HG03457 (cell line): ENCODE measurements around the gene AK1.
"Not testable (repeated sequence)": the region's sequence is repeated elsewhere in the genome, so short reads cannot be mapped to it uniquely, and the experiment has no call there.

ENCODE experiments used
- ATAC-seq: cut with Tn5 transposase; IDR thresholded peaks from one replicate; pipeline ENCODE4 v1.9.1; 2021; ENCODE audit warnings: moderate number of reproducible peaks; ENCODE audit not compliant: unreplicated experiment

AK1 gene

DNA sequence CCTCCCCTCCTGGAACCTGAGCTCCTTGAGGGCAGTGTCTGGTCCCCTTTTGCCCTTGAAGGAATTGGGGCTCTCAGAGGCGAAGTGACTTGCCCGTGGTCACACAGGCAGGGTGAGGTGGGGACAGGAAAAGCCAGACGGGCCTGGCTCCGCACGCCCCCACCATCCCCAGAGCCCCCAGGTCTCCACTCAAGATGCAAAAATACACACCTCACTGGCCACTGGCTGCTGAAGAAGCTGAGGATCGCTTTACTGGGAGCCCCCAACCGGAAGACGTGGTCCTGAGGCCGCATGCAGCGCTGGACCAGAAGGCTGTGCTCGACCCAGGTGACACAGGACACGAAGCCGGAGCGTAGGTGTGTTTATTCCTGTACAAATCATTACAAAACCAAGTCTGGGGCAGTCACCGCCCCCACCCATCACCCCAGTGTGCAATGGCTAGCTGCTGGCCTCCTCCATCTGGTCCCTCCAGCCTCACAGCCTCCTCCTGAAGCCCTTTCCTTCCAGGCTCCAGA is 7.6 kb upstream of the AK1 start:
- no peak for ATAC-seq

DNA sequence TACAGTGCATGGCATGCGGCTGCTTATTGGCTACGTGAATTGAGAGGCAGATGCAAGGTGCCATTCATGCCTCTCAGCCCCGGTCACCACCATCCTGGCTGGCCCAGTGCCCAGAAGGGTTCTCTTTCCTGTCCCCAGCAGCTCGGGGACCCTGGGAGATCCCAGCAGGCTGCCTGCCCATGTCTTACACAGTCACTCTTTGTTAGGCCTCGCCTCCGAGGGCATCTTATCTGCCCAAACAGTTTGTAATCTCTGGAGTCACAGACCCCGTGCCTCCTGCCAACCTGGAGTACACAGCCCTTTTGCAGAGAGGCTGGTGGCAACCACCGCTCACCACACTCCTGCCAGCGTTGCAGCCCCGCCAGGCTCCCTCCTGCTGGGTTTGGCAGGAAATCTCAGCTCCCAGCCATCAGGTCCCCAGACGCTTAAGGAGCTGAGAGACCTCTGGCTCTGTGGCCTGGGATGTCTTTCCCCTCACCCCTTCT is 7.0 kb upstream of the AK1 start:
- no peak for ATAC-seq

DNA sequence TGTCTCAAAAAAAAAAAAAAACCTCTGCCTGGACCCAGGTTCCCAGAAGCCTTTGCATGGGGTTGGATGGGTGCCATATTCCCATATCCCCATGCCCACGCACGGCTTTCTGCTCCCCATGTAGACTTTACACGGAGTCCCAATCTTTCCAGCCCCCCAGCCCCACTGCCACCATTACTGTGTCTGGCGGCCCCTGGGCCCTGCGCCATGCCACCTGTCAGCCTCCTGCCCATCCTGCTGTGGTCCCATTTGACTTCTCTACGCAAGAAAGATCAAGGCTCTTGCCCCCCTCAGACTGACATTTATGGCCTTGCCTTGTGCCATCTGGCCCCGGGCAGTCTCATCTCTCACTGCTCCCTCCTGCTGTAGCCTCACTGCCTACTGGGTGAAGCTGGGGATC is 6.5 kb upstream of the AK1 start:
- no peak for ATAC-seq

DNA sequence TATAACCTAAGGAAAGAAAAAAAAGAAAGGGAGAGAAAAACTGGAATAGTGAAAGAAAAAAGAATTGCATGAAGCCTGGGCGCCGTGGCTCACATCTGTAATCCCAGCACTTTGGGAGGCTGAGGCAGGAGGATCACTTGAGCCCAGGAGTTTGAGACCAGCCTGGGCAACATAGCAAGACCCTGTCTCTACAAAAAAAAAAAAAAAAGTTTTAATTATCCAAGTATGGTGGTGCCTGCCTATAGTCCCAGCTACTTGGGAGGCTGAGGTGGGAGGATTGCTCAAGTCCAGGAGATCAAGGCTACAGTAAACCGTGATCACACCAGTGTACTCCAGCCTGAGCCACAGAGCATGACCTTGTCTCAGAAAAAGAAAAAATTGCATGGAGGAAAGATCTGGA is 4.2 kb upstream of the AK1 start:
- ATAC-seq = not testable (repeated sequence)

DNA sequence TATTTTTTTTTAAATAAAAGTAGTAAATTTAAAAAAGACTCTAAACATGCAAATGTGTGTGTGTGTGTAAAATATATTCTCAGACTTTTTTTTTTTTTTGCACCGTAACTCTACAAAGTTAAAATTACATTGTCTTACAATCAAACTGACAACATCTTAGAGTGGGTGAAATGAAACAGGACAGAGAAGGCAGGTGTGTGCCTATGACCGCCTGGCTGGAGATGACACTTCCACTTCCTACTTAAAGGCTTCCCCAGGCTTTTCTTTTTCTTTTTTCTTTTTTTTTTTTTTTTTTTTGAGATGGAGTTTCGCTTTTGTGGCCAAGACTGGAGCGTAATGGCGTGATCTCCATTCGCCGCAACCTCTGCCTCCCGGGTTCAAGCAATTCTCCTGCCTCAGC is 2.7 kb upstream of the AK1 start:
- ATAC-seq = no peak

DNA sequence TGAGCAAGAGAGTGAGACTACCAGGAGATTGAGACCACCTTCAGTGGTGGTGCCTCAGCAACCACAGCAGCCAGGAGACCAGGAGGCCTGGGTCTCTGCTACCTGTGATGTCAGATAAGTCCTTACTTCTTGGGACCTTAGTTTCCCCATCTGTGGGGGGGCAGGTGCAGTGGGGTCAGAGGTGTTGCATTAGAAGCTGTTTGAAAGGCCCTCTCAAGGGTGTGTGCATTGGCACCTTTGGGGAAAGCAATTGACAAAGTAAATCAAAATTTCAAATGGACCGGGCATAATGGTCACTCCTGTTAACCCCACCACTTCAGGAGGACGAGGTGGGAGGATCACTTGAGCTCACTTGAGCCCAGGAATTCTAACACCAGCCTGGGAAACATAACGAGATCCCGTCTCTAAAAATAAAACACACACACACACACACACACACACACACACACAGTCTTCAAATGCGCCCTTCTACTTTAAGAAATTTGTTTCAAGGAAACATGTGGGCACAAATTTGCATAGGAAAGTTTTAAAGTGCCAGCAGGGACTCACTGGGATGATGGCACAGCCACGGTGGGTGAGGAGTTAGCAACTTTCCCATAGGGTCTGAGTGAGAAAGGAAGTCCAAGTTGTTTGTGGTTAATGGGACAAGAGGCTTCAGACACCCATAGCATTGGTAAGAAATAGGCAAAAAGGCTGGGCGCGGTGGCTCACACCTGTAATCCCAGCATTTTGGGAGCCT is 1.3 kb upstream of the AK1 start:
- no peak for ATAC-seq

DNA sequence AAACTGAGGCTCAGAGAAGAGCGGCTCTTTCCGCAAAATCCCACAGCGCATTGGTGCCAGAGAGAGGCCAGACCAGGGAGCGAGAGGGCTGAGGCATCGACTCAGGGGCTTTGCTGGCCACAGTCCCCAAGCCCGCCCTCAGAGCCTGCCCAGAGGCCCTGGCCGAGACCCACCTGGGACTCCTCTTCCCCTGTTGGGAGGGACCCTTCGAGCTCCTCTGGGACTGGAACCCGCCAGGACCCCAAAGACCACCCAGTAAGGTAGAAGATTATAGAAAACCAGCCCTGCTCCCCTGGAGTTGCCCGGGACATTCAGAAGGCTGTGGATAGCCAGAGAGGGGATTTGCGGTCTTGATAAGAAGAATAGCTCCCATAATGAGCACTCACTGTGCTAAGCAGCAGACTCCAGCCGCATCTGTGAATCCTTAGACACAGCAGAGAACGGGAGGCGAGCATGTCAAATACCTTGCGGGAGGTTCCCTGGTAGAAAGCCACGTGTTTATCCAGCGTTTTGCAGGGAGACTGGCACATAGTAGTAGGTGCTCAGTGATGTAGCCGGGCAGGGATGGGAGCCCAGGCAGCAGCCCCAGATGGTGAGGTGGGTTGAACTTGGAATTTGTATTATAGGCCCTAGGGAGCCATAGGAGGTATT is 651 bp upstream of the AK1 start:
- ATAC-seq = no peak

DNA sequence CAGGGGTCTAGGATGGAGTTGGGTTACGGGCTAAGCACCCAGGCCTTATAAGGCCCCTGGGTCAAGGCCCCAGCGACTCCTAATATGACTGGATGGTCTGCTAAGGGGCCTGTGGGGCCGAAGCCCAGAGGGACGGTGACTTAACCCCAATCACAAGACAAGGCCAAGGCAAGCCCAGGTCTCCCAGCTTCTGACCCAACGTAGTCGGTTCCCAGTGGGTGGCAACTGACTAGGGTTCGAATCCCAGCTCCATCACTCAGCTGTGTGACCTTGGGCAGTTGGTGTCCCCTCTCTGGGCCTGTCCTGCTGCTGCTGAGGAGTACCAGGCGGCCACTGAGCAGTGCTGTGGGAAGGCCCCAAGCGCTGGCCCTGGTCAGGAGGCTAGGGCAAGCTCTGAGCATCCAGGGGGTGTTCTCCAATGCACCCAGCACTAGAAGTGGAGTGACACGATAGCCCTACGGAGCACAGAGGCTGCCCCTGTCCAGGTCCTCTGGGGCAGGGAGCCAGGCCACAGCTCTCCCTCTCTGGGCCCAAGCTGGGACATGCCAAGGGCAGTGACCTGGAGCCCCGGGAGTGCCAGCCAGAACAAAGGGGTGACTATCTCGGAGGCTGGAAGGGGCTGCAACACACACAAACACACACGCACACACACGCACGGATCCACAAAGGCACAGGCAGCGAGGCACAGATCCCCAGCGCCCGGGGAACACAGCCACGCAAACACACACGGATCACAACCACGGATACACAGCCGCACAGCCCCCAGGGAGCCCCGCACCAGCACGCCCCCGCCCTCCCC is 512 bp downstream of the AK1 start:
- ATAC-seq = no peak

DNA sequence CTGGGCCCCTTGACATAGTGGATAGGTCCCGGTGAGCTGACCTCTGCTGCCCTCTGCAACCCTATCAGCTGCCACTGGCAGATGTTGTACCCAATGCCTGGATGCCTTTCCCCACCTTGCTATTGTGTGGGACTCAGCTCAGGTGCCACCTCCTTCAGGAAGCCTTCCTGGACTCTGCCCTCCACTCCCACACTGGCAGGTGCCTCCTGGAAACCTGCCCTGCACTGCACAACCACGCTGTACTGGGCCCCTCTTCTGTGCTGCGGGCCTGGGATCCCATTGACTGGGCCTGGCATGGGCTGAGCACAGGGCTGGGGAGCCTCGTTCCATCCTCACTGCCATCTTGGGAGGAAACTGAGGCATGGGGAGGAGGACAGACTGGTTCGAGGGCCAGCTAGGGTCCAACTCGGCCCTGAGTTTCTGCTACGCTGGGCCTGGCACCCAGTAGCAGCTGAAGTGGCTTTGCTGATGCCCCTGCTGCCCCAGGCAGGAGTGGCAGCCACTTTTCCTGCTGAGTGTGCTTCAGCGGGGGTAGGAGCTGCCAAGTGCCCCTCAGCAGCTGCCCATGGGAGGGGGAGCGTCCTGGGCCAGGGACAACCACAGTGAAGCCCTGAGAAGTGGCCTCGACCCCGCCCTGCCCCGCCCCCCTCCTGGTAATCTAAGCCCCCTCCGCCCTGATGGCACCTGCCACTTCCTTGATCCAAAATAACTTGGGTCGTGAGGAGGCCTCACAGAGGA is 1.3 kb downstream of the AK1 start:
- ATAC-seq = no peak

DNA sequence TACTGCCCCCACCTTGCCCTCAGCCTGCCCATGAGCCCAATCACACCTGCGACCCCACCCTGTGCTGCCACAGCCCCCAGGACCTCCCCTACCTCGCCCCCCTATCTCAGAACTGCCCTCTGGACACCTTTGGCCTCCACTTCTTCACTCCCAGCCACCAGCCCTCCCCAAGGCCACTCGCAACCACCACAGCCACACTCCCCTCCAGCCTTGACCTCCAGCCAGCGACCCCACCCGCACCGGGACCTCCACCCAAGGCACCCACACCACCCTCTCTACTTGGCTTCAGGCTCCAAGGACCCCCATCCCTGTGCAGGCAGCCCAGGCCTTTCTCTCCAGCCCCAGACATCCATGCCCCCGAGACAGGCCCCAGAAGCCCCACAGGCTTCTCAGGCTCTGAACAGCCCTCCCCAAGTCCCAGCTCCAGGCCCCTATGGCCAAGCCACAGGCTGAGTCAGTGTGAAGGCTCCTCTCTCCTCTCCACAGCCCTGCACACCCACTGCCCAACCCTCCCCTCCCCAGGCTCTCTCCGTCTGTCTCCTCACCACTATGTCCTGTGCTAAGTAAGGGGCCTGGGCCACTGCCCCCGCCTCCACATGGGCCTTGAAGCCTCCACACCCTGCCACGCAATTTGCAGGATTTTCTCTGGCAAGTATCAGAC is 2.0 kb downstream of the AK1 start:
- ATAC-seq = no peak

DNA sequence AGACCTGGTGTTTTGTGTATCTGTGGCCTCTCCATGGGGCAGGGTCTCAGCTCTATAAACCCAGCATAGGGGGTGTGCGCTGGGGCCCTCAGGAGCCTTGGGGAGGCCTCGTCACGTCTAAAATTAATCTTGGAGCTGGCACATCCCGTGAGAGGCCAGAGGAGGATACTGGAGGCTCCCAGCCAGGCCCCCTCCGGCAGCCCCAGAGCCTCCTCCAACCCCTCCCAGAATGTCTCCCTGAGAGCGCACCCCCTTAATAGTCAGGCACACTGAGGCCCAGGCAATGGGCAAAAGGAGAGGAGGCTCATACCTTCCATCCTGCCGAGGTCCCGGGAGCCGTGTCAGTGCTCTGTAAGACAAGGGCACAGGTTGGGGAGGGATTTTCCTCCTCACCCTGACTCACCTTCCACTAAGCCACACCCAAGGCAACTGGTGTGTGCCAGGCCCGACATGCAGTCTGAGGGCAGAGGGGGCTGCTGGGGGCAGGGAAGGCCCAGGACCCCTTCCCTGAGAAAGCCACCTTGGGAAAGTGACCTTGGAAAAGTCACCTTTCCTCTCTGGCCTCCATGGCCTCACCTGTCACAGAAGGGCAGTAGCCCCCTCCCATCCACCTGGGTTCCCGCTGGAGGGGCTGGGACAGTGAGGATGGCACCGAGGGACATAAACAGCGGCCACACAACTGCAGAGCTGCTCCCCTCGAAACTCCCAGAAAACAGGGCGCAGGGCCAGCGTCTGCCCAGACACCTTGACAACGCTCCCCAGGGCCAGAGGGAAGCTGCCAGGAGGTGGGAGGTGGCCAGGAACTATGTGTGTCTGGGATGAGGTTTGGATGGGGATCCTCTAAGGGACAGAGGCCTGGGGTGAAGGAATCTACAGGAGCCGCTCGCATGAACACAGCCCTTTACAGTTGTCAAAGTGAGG is 2.9 kb downstream of the AK1 start:
- ATAC-seq = no peak

DNA sequence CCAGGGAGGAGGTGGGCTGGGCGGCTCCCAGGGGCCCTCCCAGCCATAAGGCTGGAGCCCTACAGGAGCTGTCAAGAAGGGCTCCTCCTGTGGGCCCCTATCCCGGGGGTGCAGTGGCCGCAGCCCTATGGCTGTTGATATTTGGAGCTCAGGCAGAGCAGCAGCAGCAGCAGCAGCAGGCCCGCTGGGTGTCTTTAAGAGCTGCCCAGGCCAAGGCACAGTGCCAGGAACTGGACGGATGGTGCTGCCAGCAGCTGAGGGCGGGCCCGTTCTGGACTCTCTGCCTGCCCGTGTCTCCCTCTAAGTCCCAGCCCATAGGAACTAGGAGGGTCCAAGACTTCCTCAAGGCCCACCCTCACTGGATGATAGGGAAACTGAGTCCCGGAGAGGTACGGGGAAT is 3.6 kb downstream of the AK1 start:
- ATAC-seq = no peak

DNA sequence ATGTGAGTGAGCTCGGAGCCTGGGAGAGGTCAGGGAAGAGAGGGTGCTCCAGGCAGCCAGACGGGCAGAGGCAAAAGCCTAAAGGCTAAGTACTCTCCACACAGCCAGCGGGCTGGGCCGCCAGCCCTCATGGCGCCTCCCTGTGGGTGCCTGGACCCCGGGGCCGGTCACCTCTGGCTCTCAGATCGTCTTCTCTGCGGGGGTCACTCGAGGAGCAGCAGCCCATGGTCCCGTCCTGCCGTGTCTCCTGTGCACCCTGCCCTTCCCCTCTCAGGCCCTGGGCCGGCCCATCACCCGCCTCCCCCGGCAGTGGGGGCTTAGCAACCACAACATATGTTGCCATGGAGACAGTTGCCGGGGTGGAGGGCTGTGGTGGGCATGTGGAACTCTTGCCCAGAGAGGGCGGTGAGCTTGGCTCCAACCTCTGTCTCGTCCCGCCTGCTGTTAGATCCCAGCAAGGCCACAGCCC is 4.2 kb downstream of the AK1 start:
- ATAC-seq = no peak

DNA sequence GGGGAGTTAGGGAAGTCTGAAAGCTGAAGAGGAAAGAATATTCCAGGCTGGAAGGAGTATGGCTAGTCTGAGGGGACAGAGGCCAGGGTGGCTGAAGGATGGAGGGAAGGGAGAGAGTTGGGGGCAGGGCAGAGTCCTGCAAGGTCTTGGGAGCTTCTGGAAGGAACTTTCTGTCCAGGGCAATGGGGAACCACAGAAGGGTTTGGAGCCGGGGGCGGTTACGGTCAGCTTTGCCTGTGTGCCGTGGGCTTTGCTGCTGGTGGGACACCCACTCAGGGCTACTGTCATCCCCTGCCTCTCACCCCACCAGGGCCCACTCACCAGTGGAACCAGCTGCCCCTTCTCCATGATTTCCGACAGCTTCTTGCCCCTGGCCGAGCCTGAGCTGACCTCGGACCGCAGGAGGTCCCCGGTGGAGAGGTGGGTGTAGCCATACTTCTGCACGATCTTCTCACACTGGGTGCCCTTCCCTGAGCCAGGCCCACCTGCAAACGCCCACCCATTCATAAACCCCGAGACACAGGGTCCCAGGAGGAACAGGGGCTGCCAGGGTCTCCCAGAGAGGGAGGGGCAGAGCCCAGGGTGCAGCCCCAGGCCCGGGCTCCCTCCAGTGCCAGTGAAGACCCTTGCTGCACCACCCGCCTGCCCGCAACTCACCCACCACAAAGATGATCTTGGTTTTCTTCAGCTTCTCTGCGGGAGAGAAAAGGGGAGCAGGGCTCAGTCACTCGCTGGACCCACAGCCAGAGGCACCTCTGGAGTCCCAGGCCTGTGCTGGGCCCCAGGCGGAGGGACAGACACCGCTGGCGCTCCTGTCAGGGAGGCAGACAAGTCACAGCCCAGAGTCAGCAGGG is 4.9 kb downstream of the AK1 start:
- no peak for ATAC-seq

DNA sequence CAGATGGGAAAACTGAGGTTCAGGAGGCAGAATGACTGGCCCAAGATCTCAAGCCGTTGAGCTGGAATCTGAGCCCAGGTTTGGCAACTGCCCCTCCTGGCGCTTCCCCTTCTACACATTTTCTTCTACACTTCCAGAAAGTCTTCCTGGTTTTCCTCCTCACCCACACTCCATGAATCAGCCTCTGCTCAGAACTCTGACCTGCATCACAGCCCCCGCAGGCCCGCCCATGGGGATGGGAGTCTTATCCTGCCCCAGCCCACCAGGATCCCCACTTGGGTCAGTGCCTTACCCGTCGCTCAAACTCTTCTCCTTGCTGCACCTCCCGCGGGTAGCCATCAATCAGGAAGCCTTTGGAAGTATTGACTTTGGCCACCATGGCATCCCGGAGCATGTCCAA is 5.9 kb downstream of the AK1 start:
- no peak for ATAC-seq

DNA sequence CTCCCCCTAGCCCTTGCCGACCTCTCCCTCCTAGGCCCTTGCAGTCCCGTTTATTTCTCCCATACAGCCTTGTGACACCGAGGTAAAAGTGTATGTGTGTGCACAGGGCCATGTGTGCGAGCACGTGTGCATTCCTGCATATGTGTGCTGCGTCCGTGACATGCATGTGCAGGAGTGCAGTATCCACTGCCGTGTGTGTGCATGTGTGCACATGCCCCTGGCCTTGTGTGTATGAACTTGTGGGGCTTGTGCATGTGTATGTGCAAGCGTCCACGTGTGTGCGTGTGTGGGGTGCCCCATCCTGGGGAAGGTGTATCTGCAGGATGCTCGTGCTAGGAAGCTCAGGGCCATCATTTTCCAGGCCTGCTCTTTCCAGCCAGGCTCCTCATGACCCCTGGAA is 6.6 kb downstream of the AK1 start:
- no peak for ATAC-seq

DNA sequence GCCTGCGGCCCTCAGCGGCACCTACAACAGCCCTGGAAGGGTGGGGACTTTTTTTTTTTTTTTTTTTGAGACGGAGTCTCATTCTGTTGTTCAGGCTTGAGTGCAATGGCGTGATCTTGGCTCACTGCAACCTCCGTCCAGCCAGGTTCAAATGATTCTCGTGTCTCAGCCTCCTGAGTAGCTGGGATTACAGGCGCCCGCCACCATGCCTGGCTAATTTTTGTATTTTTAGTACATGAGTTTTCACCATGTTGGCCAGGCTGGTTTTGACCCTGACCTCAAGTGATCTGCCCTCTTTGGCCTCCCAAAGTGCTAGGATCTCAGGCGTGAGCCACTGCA is 7.4 kb downstream of the AK1 start:
- ATAC-seq = not testable (repeated sequence)

DNA sequence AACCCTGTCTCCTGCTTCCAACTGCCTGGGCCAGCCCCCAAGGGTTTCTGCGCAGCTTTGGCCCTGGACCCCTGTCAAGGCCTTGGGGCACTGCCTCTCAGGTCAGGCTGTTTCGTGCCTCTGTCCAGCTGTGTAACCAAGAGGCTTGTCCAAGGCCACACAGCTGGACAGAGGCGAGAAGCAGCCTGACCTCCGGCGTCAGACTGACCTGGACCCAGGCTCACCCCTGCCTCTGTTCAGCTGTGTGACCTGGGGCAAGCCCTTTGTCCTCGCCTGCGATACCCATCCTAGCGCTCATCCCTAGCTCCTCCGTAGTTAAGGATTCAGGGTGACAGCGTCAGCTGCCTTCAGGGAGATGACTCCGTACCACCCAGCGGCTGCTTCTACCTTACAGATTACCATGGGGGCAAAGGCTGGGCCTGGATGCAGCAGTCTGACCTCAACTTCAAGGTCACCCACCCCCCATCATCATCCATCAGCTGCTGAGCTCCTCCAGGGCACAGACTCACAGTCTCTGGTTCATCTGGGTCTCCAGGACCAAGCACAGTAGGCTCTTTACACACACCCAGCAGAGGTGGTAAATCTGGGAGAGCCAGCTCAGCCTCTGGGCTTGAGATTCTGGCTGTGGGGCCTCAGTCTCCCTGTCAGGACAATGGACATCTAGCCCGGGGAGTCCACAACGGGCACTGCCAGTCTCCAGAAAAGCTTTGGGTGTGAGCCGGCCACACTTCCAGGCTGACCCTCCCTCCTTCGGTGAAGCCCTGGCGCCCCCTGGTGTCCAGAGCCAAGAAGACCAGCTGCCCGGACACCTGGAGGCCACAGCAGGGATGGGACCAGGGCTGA is 7.9 kb downstream of the AK1 start:
- ATAC-seq = no peak
